Upper lobe of left lung (tissue), 4 donors: Measurements from ENCODE around the gene PIAS4.

Experiments used
- EP300 ChIP-seq, 4 donors: sonication (generic); formaldehyde crosslinking; IDR thresholded peaks; one replicate each; pipeline ENCODE4 v1.5.1; 2017; ENCODE audit warnings: antibody characterized with exemption in 4 of 4, control low read depth in 2 of 4
- POLR2A ChIP-seq, 4 donors: fragments of 450-650 bp; IDR thresholded peaks; one replicate each; pipeline ENCODE4 v1.5.1; 2016 to 2017; ENCODE audit warnings: antibody characterized with exemption in 4 of 4, mild to moderate bottlenecking in 2 of 4
- POLR2AphosphoS5 ChIP-seq, 2 donors: sonication (generic); formaldehyde crosslinking; IDR thresholded peaks; one replicate each; pipeline ENCODE4 v1.5.1; 2017; ENCODE audit warnings: antibody characterized with exemption in 2 of 2
- TF ChIP-seq, protein P1 (sequence below), 6 experiments: fragments of 450-650 bp in 4 of 6; fragments of 200-600 bp in 2 of 6; sonication (generic) in 2 of 6; IDR thresholded peaks; one replicate each; pipeline ENCODE4 v1.5.1; 2016 to 2019; ENCODE audit warnings: antibody characterized with exemption in 6 of 6

GRCh38 chr19:4068047-4068966 lies 60.8 kb downstream of the PIAS4 start:
- TF ChIP-seq POLR2A (IDR thresholded peaks at IDR 0.05) (no peak), EP300 (IDR thresholded peaks at IDR 0.05) (no peak), POLR2AphosphoS5 (IDR thresholded peaks at IDR 0.05) (no peak)
- TF ChIP-seq, protein P1, sequence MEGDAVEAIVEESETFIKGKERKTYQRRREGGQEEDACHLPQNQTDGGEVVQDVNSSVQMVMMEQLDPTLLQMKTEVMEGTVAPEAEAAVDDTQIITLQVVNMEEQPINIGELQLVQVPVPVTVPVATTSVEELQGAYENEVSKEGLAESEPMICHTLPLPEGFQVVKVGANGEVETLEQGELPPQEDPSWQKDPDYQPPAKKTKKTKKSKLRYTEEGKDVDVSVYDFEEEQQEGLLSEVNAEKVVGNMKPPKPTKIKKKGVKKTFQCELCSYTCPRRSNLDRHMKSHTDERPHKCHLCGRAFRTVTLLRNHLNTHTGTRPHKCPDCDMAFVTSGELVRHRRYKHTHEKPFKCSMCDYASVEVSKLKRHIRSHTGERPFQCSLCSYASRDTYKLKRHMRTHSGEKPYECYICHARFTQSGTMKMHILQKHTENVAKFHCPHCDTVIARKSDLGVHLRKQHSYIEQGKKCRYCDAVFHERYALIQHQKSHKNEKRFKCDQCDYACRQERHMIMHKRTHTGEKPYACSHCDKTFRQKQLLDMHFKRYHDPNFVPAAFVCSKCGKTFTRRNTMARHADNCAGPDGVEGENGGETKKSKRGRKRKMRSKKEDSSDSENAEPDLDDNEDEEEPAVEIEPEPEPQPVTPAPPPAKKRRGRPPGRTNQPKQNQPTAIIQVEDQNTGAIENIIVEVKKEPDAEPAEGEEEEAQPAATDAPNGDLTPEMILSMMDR (IDR thresholded peaks at IDR 0.05), result no peak
